GM21717 (cell line): ENCODE measurements around the gene USP47.

Experiments used
- ATAC-seq: cut with Tn5 transposase; IDR thresholded peaks from one replicate; pipeline ENCODE4 v1.9.1; 2021; ENCODE audit warnings: mild to moderate bottlenecking, moderate library complexity; ENCODE audit not compliant: unreplicated experiment

USP47 gene

GRCh38 chr11:11865449-11865848 lies 23.7 kb downstream of the USP47 start:
- no peak for ATAC-seq

GRCh38 chr11:11866203-11866602 lies 24.4 kb downstream of the USP47 start:
- ATAC-seq: no peak

GRCh38 chr11:11867720-11868119 lies 25.9 kb downstream of the USP47 start:
- ATAC-seq: no peak

- ATAC-seq: no peak
These were observed 30.2 kb downstream of the USP47 start for GRCh38 chr11:11871991-11872401.

GRCh38 chr11:11876458-11876857 lies 34.7 kb downstream of the USP47 start:
- ATAC-seq: no peak

GRCh38 chr11:11880179-11880578 lies 38.4 kb downstream of the USP47 start:
- ATAC-seq: no peak

- ATAC-seq: no peak
These were observed 40.8 kb downstream of the USP47 start for GRCh38 chr11:11882539-11882938.

GRCh38 chr11:11884351-11884750 lies 42.6 kb downstream of the USP47 start:
- no peak for ATAC-seq

- no peak for ATAC-seq
These were observed 43.2 kb downstream of the USP47 start for GRCh38 chr11:11884774-11885481.

GRCh38 chr11:11894486-11894885 lies 52.7 kb downstream of the USP47 start:
- no peak for ATAC-seq

- no peak for ATAC-seq
These were observed 53.9 kb downstream of the USP47 start for GRCh38 chr11:11895672-11896071.

- peak; percentile 73 for ATAC-seq
These were observed 56.9 kb downstream of the USP47 start for GRCh38 chr11:11898648-11899047.

GRCh38 chr11:11899401-11899800 lies 57.6 kb downstream of the USP47 start:
- ATAC-seq: no peak

- no peak for ATAC-seq
These were observed 60.2 kb downstream of the USP47 start for GRCh38 chr11:11901929-11902328.

GRCh38 chr11:11909727-11910126 lies 68.0 kb downstream of the USP47 start:
- no peak for ATAC-seq

GRCh38 chr11:11910541-11910940 lies 68.8 kb downstream of the USP47 start:
- no peak for ATAC-seq

- no peak for ATAC-seq
These were observed 71.6 kb downstream of the USP47 start for GRCh38 chr11:11913395-11913794.

GRCh38 chr11:11915625-11916024 lies 73.9 kb downstream of the USP47 start:
- no peak for ATAC-seq

GRCh38 chr11:11916981-11917399 lies 75.2 kb downstream of the USP47 start:
- no peak for ATAC-seq

- ATAC-seq: no peak
These were observed 82.1 kb downstream of the USP47 start for GRCh38 chr11:11923828-11924227.

- no peak for ATAC-seq
These were observed 88.1 kb downstream of the USP47 start for GRCh38 chr11:11929920-11930319.

- ATAC-seq: no peak
These were observed 89.8 kb downstream of the USP47 start for GRCh38 chr11:11931461-11932055.

- ATAC-seq: no peak
These were observed 93.8 kb downstream of the USP47 start for GRCh38 chr11:11935536-11935935.
